GM12875 (cell line): ENCODE data around the gene SPPL3.

Experiments
- H3K4me3 ChIP-seq: one replicate; pipeline ENCODE4 v1.5.1; 2011; ENCODE audit warnings: low read depth, low read length, control low read depth
- CTCF ChIP-seq: IDR thresholded peaks from 2 replicates; pipeline ENCODE4 v1.5.1; 2011; ENCODE audit warnings: low read depth, mild to moderate bottlenecking, control low read depth, inconsistent platforms, low read length, moderate library complexity, borderline replicate concordance; ENCODE audit not compliant: insufficient read depth

The SPPL3 gene

GRCh38 chr12:120932058-120932457 is 27.9 kb upstream of the SPPL3 start:
- no peak overlapping the region for H3K4me3 ChIP-seq
- TF ChIP-seq CTCF = no peak

- H3K4me3 ChIP-seq = no peak overlapping the region
- no peak for TF ChIP-seq CTCF
Observed at GRCh38 chr12:120930032-120930431, 25.9 kb upstream of the SPPL3 start.

- H3K4me3 ChIP-seq = no peak overlapping the region
- TF ChIP-seq CTCF = no peak
Observed at GRCh38 chr12:120928864-120929652, 24.9 kb upstream of the SPPL3 start.

GRCh38 chr12:120925740-120926563 is 21.8 kb upstream of the SPPL3 start:
- H3K4me3 ChIP-seq = no peak overlapping the region
- no peak for TF ChIP-seq CTCF

GRCh38 chr12:120922279-120922678 is 18.1 kb upstream of the SPPL3 start:
- TF ChIP-seq CTCF = no peak

GRCh38 chr12:120921637-120922036 is 17.5 kb upstream of the SPPL3 start:
- H3K4me3 ChIP-seq = no peak overlapping the region
- no peak for TF ChIP-seq CTCF

More at GRCh38 chr12:120922279-120922678, 18.1 kb upstream of the SPPL3 start:
- H3K4me3 ChIP-seq = no peak overlapping the region
